Uterus (tissue), 2 donors: ENCODE results near the gene GNB1.

ENCODE experiments used
- POLR2A ChIP-seq, 2 donors: fragments of 450-650 bp; IDR thresholded peaks; one replicate each; pipeline ENCODE4 v1.6.1; 2016; ENCODE audit warnings: antibody characterized with exemption in 2 of 2, mild to moderate bottlenecking in 1 of 2, moderate library complexity in 1 of 2
- TF ChIP-seq, protein P1 (sequence below), 4 experiments: fragments of 200-600 bp in 2 of 4; fragments of 450-650 bp in 2 of 4; sonication (generic) in 2 of 4; IDR thresholded peaks; one replicate each; pipeline ENCODE4 v1.5.1; 2016 to 2019; ENCODE audit warnings: antibody characterized with exemption in 4 of 4, mild to moderate bottlenecking in 2 of 4, moderate library complexity in 1 of 4

DNA sequence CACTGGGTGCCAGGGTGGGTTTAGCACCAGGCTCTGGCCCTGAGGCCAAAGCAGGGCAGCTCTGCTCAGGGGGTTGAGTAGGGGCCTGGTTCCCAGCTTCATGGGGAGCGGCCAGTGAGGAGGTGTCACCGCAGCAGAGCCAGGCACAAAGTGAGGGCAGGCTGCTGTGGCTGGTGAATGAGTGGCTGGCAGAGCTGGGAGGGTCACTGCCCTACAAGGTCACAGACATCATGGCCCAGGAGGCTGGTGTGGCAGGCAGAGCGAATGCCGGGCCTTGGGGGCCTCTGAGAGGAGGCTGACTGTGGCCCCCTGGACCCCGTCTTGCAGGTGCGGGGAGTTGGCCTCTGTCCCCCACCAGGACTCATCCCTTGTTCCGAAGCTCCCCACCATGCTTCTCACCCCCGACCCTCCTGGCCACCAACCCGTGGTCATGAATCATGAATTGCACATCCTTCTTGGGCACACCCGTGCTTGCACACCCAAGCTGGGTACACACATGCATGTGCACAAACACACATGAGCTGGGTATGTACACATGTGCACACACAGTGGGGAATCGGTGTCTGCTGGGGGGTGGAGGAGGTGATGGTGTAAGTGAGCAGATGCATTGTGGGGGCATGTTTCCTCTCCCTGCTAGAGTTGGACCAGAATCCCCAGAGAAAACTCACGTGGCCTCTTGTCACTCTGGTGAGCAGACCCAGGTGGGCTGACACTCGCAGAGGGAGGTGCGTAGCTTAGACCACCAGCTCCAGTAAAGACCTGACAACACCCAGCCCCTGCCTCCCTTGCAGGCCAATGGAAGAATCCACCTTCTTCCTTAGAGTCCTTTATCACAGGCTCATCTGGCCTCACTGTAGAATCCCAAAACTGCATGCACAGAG lies 4.8 kb upstream of the GNB1 start:
- TF ChIP-seq POLR2A (IDR thresholded peaks at IDR 0.05), result no peak
- TF ChIP-seq, protein P1, sequence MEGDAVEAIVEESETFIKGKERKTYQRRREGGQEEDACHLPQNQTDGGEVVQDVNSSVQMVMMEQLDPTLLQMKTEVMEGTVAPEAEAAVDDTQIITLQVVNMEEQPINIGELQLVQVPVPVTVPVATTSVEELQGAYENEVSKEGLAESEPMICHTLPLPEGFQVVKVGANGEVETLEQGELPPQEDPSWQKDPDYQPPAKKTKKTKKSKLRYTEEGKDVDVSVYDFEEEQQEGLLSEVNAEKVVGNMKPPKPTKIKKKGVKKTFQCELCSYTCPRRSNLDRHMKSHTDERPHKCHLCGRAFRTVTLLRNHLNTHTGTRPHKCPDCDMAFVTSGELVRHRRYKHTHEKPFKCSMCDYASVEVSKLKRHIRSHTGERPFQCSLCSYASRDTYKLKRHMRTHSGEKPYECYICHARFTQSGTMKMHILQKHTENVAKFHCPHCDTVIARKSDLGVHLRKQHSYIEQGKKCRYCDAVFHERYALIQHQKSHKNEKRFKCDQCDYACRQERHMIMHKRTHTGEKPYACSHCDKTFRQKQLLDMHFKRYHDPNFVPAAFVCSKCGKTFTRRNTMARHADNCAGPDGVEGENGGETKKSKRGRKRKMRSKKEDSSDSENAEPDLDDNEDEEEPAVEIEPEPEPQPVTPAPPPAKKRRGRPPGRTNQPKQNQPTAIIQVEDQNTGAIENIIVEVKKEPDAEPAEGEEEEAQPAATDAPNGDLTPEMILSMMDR (IDR thresholded peaks at IDR 0.05), result no peak
